ENCODE data around the gene STAB1.
"Not testable (repeated sequence)": the region's sequence is repeated elsewhere in the genome, so short reads cannot be mapped to it uniquely, and the experiment has no call there.

Gene STAB1

DNA sequence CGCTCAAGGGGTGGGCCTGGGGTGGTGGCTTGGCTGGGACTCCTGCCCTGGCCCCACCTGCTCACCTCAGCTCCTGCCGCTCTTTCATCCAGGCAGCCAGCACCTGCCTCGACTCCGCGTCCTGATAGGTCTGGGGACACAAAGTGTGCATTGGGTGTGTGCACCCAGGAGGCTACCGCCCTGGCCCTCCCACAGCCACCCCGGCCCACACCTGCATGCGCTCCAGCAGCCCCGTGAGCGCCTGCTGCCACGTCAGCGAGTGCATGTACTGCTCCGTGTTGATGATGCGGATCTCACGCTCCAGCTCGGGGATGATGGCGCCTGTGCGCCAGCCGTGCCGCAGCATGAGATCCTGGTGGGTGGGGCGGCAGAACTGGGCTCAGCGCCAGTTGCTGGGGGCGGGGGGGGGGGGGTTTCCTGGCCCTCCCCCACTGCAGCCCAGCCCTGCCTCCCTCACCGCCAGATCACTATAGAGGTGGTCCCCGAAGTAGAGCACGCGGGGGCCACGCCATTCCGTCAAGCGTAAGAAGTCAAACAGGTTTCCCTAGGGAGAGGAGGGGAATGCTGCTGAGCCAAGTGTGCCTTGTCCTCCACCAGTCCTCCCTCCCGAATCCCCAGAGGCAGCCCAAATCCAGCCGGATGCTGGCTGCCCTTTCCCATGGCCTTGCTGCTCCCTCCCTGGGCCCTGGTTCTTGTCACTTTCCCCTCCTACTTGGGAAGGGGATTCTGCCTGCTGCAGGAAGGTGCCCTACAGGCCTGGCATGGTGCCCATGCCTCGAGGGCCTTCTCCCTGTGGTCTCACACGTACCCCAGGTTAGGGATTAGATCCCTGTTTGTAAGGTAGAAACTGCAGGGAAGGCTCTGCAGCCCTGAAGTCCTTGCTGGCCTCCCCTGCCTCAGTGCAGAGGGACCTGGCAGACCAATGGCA, 29.9 kb downstream of the STAB1 start:
- DNase-seq: peak; percentile 26

DNA sequence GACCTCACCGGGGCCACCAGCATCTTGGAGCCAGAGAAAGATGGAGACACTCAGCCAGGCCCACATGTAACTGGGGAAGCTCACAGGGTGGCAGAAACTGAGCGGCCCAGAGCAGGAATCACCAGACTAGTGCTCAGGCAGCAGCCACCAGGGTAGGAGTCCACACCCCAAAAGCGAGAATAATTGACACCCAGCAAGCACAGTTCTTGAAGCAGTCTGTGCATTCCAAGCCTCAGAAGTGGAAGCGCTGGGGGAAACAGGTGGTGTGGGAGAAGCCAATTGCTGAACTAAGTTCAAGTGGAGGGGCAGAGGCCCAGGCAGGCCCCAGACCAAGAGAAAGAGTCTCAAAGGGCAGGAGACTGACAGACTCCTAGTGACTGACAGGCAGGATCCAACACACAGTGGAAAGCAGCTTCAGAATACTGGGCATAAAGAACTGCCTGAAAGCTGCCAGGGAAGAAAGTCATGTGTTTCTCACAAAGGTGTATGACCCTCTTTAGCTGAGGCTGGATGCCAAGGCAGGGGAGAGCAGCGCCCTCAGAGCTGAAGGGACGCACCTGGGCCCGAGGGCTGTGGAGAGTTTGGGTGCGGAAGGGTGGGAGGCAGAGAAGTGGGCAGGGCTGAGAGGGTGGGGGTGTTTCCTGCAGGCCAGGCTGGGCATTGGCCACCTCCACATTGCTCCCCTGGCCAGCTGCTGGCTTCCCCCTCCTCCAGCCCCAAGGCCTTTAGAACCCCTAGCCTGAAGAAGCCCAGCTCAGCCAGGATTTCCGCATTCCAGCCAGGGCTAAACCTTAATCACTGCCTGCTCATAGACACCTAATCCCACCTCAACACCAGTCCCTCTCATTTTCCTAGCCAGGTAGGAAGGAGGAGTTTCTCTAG, 30.8 kb downstream of the STAB1 start:
- peak; percentile 16 for DNase-seq

DNA sequence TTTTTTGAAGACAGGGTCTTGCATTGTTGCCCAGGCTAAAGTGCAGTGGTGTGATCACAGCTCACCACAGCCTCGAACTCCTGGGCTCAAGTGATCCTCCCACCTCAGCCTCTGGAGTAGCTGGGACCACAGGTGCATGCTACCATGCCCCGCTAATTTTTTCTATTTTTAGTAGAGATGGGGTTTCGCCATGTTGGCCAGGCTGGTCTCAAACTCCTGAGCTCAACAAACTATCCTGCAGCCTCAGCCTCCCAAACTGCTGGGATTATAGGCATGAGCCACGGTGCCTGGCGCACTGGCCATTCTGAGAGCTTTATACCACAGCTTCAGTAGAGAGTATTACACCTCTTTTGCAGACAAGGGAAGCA, 31.5 kb downstream of the STAB1 start:
- DNase-seq: not testable (repeated sequence)

DNA sequence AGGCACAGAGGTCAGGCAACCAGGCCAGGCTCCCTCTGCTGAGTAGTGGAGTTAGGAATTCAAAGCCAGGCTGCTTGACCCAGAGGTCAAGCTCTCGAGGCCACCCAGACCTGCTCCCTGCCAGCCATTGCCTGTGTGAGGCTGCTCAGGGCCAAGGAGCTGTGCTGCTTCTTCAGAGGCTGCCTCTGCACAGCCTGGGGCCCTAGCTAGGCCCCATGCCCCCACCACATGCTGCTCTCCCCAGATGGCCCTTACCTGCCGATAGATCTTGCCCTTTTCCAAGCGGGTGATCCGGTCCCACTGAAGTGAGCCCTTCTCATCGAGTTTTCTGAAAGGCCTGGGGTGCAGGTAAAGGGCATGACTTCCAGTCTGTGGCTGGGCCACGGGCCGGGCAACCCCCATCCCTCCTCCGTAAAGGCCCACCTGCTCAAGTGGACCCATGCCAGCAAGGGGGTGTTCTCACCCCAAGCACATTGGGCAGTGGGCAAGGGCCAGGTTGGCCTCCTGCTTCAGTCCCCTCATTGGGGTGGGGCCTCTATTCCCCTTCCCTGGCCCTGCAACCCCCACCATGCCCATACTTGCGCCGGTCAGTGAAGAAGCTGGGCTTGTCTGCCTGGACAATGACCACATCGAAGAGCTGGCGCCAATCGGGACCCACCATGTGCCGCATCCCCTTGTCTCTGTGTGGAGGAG, 32.0 kb downstream of the STAB1 start:
- peak; percentile 19 for DNase-seq

DNA sequence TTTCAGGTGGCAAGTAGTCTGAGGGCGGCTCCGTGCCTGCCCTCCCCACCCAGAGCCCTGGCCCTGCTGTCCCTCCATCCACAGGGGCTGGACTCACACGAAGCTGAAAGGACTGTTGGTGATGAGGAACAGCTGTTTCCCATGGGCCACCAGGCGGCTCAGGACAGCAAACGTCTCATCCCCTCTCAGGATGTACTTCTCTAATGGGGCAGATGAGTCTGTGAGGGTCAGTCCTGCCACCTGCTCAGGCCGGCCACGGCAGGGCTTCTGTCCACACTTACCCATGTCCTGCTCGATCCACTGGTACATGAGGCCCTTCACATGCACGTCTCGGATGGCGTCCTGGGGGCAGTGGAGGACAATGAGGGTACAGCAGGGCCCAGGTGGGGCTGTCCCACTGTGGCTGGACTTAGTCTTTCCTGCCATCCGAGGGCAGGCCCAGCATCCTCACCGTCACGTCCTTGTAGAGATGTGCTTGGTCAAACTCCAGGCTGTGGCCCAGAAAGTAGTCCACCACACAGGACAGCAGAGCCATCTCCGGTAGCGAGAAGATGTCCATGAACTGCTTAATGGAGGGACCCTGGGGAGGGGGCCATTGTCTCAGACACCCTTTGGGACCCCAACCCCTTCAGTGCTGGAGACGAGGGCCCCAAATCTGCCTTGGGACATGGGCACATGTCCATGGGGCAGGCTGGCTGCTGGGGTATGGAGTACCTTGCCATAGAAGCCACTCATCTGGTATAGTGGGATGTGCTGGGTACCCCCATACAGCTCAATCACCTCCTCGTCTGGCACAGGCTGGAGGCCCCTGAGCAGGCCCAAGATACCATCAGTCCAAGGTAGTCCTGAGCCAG, 32.8 kb downstream of the STAB1 start:
- peak; percentile 24 for DNase-seq

DNA sequence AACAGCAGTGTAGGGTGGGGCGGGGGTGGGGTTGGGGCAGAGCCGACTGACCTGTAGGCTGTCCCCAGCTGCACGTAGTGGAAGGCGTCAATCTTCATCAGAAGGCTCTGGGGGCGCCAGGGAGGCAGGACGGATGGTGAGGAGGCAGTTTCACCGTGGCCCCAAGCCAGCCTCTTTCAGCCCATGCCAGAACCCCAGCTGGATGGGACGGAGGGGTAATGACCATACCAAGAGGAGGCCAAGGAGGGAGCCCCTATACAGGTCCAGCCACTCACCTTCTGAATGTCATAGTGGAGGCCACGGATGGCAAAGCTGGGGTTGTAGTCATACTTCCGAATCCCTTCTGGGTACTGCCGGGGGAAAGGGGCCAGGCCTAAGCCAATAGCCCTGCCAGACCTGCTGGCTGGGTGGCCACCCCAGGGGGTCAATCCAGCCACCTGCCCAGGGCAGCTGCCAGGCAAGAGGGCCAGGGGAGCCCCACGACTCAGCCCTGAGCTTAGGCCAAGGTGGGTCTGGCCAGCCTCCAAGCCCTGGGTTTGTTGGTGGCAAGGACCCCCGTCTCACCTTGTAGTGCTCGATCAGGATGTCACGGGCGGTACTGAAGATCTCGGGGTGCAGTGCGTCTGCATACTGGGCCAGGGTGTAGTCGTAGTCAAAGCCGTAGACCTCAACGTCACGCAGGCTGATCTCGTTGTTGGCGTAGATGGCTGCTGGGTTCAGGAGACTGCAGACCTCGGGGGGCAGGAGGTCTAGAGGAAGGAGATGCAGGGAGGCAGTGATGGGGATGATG, 33.6 kb downstream of the STAB1 start:
- peak; percentile 18 for DNase-seq

DNA sequence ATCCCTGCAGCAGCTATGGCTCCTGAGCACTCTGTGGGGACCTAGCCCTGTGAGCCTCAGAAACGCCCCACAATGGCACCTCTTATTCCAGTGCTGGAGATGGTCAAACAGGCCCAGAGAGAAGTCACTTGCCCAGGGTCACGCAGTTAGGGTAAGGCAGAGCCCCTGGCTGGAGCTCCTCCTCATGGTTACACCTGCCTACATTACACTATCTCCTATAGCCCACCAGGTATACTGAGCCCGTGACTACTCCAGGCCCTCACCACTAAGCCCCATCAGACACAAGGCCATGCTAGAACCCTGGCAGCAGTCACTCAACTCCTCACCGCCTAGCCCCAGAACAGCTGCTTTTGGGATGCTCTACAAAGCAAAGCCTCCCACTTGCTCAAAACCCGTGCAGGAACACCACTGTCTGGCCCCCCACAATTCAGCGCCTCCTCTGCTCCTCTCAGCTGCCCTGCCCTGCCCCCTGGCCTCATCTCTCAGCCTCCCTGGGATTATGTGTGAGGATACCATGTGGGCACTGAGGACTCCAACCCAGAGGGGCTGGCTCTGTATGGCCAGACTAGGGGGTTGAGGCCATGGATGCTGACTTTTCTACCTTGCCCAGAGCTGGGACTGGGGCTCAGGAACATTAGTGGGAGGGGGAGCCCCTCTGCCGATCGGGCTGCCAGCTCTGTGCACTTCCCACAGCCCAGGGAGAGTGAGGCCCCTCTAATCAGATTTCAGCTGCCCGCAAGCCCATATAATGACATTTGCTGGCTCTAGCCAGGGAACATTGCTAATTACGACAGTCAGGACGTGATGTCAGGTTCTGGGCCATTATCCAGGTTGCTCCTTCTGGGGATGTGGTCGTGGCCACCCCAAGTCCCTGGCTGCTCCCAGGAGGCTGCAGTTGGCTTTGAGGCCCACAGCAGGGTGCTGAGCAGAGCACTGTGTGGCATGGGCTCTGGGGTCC, 34.5 kb downstream of the STAB1 start:
- DNase-seq: peak; percentile 25

DNA sequence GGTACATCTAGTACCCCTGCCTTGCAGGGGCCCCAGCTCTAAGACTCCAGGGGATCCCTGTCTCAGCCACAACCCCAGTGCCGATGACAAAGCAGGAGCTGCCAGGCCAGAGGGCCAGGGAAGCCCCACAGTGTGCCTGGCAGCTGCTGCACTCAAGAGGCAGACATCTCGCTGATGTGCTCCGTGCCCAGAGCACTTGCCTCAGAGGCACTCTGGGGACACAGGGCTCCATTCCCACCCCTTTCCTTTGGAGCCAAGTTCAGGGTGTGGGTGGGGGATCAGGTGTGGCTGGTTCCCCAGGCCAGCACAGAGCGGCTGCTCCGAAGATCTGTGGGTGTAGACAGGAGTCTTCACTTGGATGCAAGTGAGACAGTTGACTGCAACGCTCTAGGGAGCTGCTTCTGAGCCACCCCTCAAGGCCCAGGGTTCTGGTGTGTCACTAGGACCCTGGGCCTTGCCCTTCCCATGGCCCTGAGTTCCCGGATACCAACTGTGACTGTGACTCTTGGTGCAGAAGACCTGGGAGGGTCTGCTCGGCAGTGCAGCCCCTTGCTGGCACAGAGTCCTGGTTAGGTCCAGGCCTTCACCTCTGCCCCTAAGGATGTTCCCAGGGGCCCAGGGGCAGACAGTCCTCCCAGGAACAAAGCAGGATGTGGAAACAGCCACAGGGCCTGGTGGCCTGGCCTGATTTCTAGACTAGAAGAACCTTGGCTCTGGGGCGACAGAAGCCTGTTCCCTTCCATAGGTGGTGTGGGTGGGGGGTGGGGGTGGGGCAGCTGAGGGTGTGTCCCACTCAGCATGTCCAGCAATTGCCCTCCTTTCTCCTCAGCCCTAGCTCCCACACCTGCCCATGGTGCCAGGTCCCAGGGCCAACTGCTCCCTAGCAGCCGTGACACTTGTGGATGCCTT, 36.0 kb downstream of the STAB1 start:
- peak; percentile 20 for DNase-seq

DNA sequence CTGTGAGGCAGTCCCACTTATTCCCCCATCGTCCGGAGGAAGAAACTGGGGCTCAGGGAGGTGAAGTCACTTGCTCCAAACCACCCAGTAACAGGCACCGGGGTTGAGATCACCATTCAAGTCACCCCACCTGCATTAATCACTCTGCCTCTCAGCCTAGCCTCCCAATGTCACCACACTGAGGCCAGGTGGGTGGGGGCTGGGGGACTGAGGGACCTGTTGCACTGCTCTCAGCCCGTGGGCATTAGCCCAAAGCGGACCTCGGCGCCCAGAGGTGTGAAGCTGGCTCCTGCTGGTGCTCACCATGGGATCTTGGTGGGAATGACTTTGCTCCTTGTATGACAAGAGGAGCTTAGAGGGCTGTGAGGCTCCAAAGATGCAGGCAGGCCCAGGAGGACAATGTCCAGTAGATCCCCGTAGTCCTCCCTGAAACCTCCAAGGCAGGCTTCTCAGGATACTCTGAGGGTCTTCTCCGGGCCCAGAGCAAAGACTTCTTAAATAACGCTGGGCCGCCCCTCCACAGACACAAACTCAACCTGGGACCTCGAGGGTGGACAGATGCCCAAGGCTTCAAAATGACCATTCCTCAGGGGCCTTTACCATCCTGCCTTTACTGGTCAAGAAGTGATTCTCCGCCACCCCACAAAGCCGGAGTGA, 36.9 kb downstream of the STAB1 start:
- peak; percentile 21 for DNase-seq

DNA sequence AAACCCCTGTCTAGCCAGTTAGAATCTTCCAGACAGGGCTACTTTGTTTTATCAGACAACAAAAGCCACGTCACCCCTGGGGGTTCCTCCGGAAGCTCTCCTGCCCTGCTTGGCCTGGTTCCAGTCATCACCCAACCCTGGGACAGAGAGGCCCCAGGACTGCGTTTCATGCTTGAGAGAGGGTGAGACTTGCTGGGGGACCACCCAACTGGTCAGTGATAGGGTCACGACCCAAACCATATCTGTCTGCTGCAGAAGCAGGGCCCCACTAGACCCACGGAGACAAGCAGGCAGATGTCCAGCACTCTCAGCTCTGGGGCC, 37.3 kb downstream of the STAB1 start:
- DNase-seq: peak; percentile 47

DNA sequence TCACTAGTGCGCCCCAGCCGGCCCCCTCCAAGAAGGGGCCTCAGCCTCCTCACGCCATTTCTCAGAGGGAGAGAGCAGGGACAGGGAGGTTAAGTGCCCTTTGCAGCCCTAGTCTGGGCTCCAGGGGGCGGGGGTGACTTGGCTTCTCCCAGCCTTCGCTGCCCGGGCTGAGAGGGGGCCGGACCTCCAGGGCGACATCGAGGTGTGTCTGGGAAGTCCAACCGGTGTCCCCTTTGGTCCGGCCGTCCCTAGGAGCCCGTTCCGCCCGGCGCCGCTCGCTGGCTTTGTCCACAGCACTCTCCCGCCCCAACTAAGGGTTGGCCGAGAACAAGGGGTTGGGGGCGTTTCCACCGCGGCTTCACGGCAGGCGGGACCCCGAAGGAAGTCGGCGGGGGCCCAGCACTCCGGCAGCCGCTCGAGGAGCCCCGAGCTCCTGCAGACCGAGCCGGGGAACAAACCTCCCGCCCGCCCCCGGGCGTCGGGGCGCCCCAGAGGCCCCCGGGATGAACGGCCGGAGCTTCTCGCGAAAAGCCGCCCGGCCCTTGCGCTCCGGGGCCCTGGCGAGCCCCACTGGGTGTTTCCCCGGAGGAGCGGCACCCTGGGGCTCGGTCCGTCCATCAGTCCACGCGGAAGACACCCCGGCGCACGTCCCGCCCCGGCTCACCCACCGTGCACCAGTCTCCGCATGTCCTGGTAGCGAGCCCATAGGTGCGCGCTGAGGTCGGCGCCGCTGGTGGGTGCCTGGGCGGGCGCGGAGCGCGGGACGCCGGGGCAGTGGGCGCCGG, 37.9 kb downstream of the STAB1 start:
- DNase-seq: peak; percentile 53

DNA sequence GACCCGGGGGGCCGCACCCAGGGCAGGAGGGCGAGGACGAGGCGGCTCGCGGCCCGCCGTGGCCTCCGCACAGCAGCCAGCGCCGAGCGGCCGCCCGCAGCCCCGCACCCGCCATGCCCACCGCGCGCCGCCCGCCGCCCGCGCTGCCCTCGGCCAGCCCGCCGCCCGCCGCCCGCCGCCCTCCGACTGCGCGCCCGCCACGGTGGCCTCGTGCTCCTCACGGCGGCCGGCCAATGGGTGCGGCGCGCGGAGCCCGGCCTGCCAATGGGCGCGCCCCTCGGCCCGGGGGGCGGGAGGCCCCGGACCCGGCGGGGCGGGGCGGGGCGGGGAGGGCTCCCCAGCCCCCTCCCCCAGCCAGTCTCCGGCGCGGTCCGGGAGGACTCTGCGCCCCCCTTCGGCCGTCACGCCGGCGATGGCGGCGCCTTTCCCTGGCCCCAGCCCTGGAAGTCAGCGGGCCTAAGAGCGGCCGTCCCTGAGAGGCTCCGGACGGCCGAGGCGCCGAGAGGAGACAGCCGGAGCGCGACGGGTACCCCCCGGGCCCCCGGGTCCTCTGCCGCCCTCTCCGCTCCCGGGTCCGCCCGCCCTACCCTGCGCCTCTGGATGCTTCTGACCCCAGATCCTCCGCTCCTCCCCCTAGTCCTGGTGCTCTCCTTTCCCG, 38.6 kb downstream of the STAB1 start, which contains the start of gene NT5DC2:
TSS of gene NT5DC2 (minus strand) at position 235 of the 658 bp plus-strand sequence. CDS start at position 115, 120 bp downstream.
- DNase-seq: peak; percentile 84

DNA sequence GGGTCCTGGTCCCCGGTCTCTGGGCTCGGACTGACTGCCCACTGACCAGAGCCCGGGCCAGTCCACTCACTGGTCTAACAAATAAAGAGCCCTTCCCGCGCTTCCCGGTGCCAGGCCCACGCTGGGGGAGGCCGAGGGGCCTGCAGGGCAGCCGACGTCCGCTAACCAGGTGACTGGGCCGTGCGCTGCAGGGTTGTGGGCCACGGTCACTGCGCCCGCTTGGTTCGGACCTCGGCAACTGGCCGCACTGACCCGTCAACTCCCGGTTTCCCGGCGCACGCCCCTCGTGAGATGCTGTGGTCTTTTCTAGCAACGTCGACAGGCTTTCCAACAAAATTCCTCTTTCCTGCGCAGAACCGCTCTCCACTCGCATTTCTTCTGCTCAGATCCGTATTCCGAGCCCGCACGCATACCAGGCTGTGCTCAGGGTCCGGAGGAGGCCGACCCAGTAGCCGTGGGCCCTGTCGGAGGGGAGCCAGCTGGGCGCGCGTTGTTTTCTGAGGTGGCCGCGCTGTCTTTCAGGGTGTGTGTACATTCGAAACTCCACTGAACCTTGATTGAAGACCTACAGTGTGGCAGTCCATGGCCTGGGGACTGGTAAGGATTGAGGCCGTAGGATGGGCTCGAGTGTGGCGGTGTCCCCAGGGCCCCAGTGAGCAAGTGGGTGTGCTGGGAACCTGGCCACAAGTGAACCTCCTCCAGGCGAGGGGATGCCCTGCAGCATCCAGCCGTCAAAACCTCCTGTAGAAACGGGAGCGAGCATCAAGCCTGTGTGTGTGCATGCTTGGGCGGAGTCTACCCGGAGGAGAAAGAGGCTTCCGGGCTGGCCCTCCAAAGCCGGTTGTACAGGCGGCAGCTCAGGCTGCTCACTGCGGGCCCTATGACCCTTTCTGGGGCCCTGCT, 39.4 kb downstream of the STAB1 start:
- DNase-seq: peak; percentile 47

DNA sequence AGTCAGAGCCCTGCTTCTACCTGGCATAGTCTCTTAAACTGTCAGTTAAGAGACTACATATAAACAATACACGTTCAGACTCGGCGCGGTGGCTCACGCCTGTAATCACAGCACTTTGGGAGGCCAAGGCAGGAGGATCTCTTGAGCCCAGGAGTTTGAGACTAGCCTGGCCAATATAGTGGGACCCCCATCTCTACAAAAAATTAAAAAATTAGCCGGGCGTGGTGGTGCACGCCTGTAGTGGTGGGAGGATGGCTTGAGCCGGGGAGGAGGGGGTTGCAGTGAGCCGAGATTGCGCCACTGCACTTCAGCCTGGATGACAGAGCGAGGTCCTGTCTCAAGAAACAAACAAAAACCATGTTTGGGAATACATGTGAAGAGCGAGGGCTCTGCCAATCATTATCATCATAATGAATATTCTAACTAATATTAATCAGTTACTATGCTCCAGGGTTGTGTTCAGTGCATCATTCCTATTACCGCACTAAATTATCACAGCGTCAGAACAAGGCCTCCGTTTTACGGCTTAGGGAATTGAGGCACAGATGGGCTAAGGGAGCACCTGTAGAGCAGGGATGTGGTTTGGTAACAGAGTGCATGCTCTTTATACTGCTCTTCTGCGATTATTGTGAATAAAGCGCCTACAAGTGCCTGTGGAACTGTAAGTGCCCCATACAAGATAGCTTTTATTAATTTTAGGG, 40.4 kb downstream of the STAB1 start:
- peak; percentile 14 for DNase-seq

DNA sequence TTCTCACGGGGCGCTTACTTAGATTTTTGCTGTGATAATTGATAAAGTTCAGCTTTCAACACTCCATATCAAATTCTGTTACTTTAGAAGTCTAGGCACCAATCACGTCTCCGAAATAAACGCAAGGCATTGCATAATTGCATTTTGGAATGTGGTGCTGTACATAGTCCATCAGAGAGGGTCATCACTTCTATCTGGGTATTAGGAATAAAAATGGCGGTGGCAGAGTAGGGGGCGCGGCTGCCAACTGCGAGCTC, 40.9 kb downstream of the STAB1 start:
- DNase-seq: no peak
